Body of pancreas (tissue), 4 donors: ENCODE results near the gene DOK6.

Experiments
- CTCF ChIP-seq, 7 experiments: fragments of 450-650 bp in 4 of 7; fragments of 200-600 bp in 3 of 7; sonication (generic) in 3 of 7; IDR thresholded peaks; one replicate each; pipeline ENCODE4 v1.5.1; 2016 to 2019; ENCODE audit warnings: antibody characterized with exemption in 7 of 7
- POLR2A ChIP-seq, 3 donors: fragments of 450-650 bp; IDR thresholded peaks; one replicate each; pipeline ENCODE4 v1.6.1; 2016; ENCODE audit warnings: antibody characterized with exemption in 3 of 3, mild to moderate bottlenecking in 2 of 3

- TF ChIP-seq CTCF (IDR thresholded peaks at IDR 0.05) (no peak), POLR2A (IDR thresholded peaks at IDR 0.05) (no peak)
These were observed 297.0 kb downstream of the DOK6 start for GRCh38 chr18:69697689-69698088.
